ELR (cell line): ENCODE measurements around the gene OSBPL10.
A peak's percentile ranks its signal among the peaks of the same experiment; 100 is the strongest.

Experiments
- DNase-seq: peaks from one replicate; pipeline ENCODE4 v3.0.0-alpha.2; 2015; ENCODE audit warnings: low read depth

Gene OSBPL10

GRCh38 chr3:31614162-31614921 is 366.7 kb downstream of the OSBPL10 start:
- DNase-seq = peak; percentile 9

DNA sequence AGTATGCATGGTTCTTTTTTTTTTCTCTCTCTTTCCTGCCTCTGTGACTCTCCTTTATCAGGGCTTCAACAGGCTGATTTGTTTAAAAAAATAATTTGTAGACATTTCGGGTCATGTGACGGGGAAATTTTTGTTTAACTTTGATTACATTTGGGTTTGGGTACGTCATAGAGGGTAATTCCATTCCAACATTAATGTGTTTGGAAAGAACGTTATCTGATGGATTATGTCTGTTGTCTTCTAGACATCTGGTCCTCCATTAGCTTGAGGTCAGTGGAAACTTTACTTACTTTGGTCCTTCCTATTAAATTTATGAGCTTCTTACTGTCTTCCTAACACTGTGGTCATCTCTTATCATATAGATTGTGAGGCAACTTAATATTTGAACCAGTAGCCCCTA is 367.4 kb downstream of the OSBPL10 start:
- no peak for DNase-seq

DNA sequence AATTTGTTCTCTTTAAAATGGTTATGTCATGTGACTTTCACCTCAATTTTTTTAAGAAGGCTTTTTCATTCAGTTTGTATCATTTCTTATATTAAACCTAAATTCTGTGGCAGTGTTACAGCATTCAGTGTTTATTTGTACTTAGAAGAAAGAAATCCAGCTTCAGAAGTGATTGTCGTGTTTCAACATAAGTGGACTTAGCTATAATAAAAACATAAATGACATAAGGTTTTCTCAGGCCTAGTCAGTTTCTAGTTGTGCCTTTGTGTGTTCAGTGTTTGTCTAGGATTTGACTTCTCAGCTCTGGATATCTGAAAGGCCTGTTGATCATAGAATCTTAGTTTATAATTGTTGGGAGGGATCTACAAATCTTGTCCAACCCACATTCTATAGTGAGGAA is 367.9 kb downstream of the OSBPL10 start:
- DNase-seq = no peak
